Endothelial cell of umbilical vein (primary cell): ENCODE measurements around the gene PDCD2. TPM values are rescaled to one million over a fixed set of nuclear protein-coding genes. Genes with fewer than 3 reads are reported as not detected.

Experiments
- BruUV-seq: library from RNA; stranded (reverse); fragments of 400-500 nt; replicated peaks from 2 replicates; lab custom pipeline; 2021; lab: Mats Ljungman, UMichigan
- CTCF ChIA-PET: fragments of 300-600, 350-600 bp; sonication (Branson Sonifier 250); formaldehyde crosslinking; loops from one replicate; lab custom pipeline; 2021; ENCODE audit warnings: antibody characterized with exemption, inconsistent platforms; lab: Charles Lee
- POLR2A ChIA-PET: fragments of 300-600, 350-600 bp; sonication (Branson Sonifier 250); formaldehyde crosslinking; loops from one replicate; lab custom pipeline; 2021; ENCODE audit warnings: antibody characterized with exemption, inconsistent platforms; lab: Charles Lee
- DNase-seq: peaks from one replicate; pipeline ENCODE4 v3.0.0-alpha.2; 2011; ENCODE audit warnings: low read depth, low spot score
- FAIRE-seq: peaks from 2 replicates; lab custom pipeline; 2011; peaks lifted over from hg19 to GRCh38; lab: Jason Lieb, UNC
- H2AFZ ChIP-seq: 2 replicates; pipeline ENCODE4 v1.6.0; 2012; ENCODE audit warnings: low read depth, low read length, control low read depth, inconsistent platforms
- H3K27ac ChIP-seq: 2 replicates; pipeline ENCODE4 v1.5.1; 2011; ENCODE audit warnings: low read depth, mild to moderate bottlenecking, control low read depth, low read length, moderate library complexity; ENCODE audit not compliant: insufficient read depth
- H3K27me3 ChIP-seq, 2 experiments: 2 replicates each; pipeline versions ENCODE4 v1.6.0 to v1.6.1; 2011; ENCODE audit warnings: low read length in 2 of 2, mixed read lengths in 1 of 2; ENCODE audit not compliant: control insufficient read depth in 2 of 2, insufficient read depth in 2 of 2
- H3K36me3 ChIP-seq, 2 experiments: 2 replicates in 1 of 2; 3 replicates in 1 of 2; pipeline ENCODE4 v1.5.1; 2011; ENCODE audit warnings: low read length in 2 of 2, mild to moderate bottlenecking in 1 of 2, moderate library complexity in 1 of 2; ENCODE audit not compliant: control insufficient read depth in 2 of 2, insufficient read depth in 2 of 2; ENCODE audit errors: extremely low read depth in 1 of 2
- H3K4me1 ChIP-seq: 3 replicates; pipeline ENCODE4 v1.5.1; 2011; ENCODE audit warnings: mild to moderate bottlenecking, low read length; ENCODE audit not compliant: control insufficient read depth, insufficient read depth; ENCODE audit errors: extremely low read depth
- H3K4me2 ChIP-seq: 2 replicates; pipeline ENCODE4 v1.6.1; 2011; ENCODE audit warnings: low read length, control low read depth, mixed read lengths; ENCODE audit not compliant: insufficient read depth
- H3K4me3 ChIP-seq, 3 experiments: fragments of 200-600 bp in 1 of 3; sonication (generic), shearing (Covaris generic) in 1 of 3; replicated peaks in 1 of 3; 2 replicates each; pipeline ENCODE4 v1.5.1; 2011 to 2016; ENCODE audit warnings: control low read depth in 3 of 3, low read length in 3 of 3, mild to moderate bottlenecking in 2 of 3, inconsistent platforms in 1 of 3, low read depth in 1 of 3, moderate library complexity in 1 of 3; ENCODE audit not compliant: insufficient read depth in 1 of 3
- H3K79me2 ChIP-seq: 2 replicates; pipeline ENCODE4 v1.6.0; 2012; ENCODE audit warnings: low read length, inconsistent platforms; ENCODE audit not compliant: control insufficient read depth, insufficient read depth
- H3K9ac ChIP-seq: replicated peaks from 2 replicates; pipeline ENCODE3; 2011; ENCODE audit warnings: low read length, control low read depth; ENCODE audit not compliant: insufficient read depth; ENCODE audit errors: extremely low read depth
- H3K9me1 ChIP-seq: replicated peaks from 3 replicates; pipeline ENCODE4 v1.6.0; 2011; ENCODE audit warnings: mild to moderate bottlenecking, low read length; ENCODE audit not compliant: control insufficient read depth, insufficient read depth; ENCODE audit errors: extremely low read depth
- H3K9me3 ChIP-seq: replicated peaks from 2 replicates; pipeline ENCODE4 v1.5.1; 2012; ENCODE audit warnings: low read length, inconsistent platforms; ENCODE audit not compliant: control insufficient read depth, insufficient read depth
- H4K20me1 ChIP-seq: replicated peaks from 2 replicates; pipeline ENCODE3; 2011; ENCODE audit warnings: mild to moderate bottlenecking, low read length; ENCODE audit not compliant: control insufficient read depth, insufficient read depth; ENCODE audit errors: extremely low read depth
- CTCF ChIP-seq, 2 donors: IDR thresholded peaks; 1 replicate in 1 of 2; 2 replicates in 1 of 2; pipeline ENCODE4 v1.5.1; 2011; ENCODE audit warnings: low read length in 2 of 2, mild to moderate bottlenecking in 2 of 2, moderate library complexity in 2 of 2, control low read depth in 1 of 2, inconsistent platforms in 1 of 2, low read depth in 1 of 2; ENCODE audit not compliant: insufficient read depth in 1 of 2; ENCODE audit errors: extremely low read depth in 1 of 2
- EZH2 ChIP-seq: IDR thresholded peaks from 2 replicates; pipeline ENCODE4 v1.6.1; 2012; ENCODE audit warnings: borderline replicate concordance, low read depth, mild to moderate bottlenecking, moderate library complexity, low read length, inconsistent platforms; ENCODE audit not compliant: severe bottlenecking
- FOS ChIP-seq: IDR thresholded peaks from 2 replicates; pipeline ENCODE4 v1.6.1; 2011; ENCODE audit warnings: mild to moderate bottlenecking, low read length, moderate library complexity, borderline replicate concordance; ENCODE audit not compliant: insufficient read depth
- GATA2 ChIP-seq: IDR thresholded peaks from 2 replicates; pipeline ENCODE4 v1.7.0; 2011; ENCODE audit warnings: low read depth, mild to moderate bottlenecking, moderate library complexity, mixed read lengths, low read length; ENCODE audit not compliant: insufficient read length, insufficient read depth
- JUN ChIP-seq: IDR thresholded peaks from 2 replicates; pipeline ENCODE4 v1.6.1; 2011; ENCODE audit warnings: borderline replicate concordance, low read depth; ENCODE audit not compliant: insufficient read length, insufficient read depth
- MAX ChIP-seq: IDR thresholded peaks from 2 replicates; pipeline ENCODE4 v1.6.1; 2011; ENCODE audit not compliant: insufficient read depth, insufficient read length
- MYC ChIP-seq: IDR thresholded peaks from one replicate; pipeline ENCODE4 v1.6.1; 2011; ENCODE audit warnings: mild to moderate bottlenecking, low read depth, low read length
- POLR2A ChIP-seq: IDR thresholded peaks from 2 replicates; pipeline ENCODE4 v1.6.1; 2012; ENCODE audit warnings: low read depth, mild to moderate bottlenecking, control low read depth, low read length
- POLR2AphosphoS5 ChIP-seq: IDR thresholded peaks from 2 replicates; pipeline ENCODE4 v1.6.1; 2012; ENCODE audit warnings: low read depth, mild to moderate bottlenecking, control low read depth, low read length, moderate library complexity; ENCODE audit not compliant: insufficient read depth
- dilution Hi-C: fragments of 300-500 bp; cut with MboI; formaldehyde crosslinking; loops from one replicate; pipeline ENCODE4 v1.15.0; 2019; ENCODE audit warnings: low sequenced_read_pairs; ENCODE audit not compliant: extremely low pct_ligation_motif_present
- intact Hi-C: fragments of 100-400 bp; cut with micrococcal nuclease; formaldehyde crosslinking; loops from one replicate; pipeline ENCODE4 v1.10.0; 2022
- polyA plus RNA-seq, 4 experiments: library from polyadenylated mRNA; depleted of rRNA in 3 of 4; stranded (reverse) in 3 of 4; unstranded in 1 of 4; fragments of >200 nt; gene quantifications; 2 replicates each; pipeline versions ENCODE4 v1.2.1 to v1.2.3, GENCODE V29; 2011 to 2012; ENCODE audit warnings: missing spikeins in 1 of 4
- total RNA-seq: library from RNA; stranded (reverse); gene quantifications from 2 replicates; pipeline ENCODE4 v1.2.3, GENCODE V29; 2021

PDCD2 gene
- total and polyA plus RNA-seq, 2 donors (not counting 3 experiments of a cell fraction or from before 2014, with no cell fraction given) = 53.9 to 67.8 TPM

GRCh38 chr6:170590725-170591124, 6.3 kb upstream of the PDCD2 start:
- no peak for TF ChIP-seq GATA2
- no peak for TF ChIP-seq MAX
- no peak for TF ChIP-seq CTCF (IDR thresholded peaks at IDR 0.05; ENCODE audit: extremely low read depth in 1 of 2, insufficient read depth in 1 of 2, low read depth in 1 of 2, low read length in 2 of 2)
- no peak for TF ChIP-seq POLR2A
- TF ChIP-seq JUN = no peak
- no peak for TF ChIP-seq MYC
- TF ChIP-seq FOS = no peak
- TF ChIP-seq EZH2 = no peak
- TF ChIP-seq POLR2AphosphoS5 = no peak
- H3K79me2 ChIP-seq = no peaks in the 10 kb centered on the region
- intact Hi-C loops = no loop called here
- dilution Hi-C loops = no loop called here
- FAIRE-seq = no peak
- H3K27ac ChIP-seq = no peak overlapping the region
- no peak overlapping the region for H3K4me2 ChIP-seq
- no peak overlapping the region for H3K9ac ChIP-seq
- no peaks in the 10 kb centered on the region for H3K9me1 ChIP-seq
- DNase-seq = no peak
- no peak overlapping the region for H3K4me3 ChIP-seq
- no peaks in the 10 kb centered on the region for H3K4me1 ChIP-seq
- H4K20me1 ChIP-seq = no peaks in the 10 kb centered on the region
- no TSS peak for BruUV-seq
- no peaks in the 10 kb centered on the region for H3K9me3 ChIP-seq
- POLR2A ChIA-PET = no interaction called here
- H3K27me3 ChIP-seq = peaks cover 0 to 1% of the 10 kb centered on the region in 2 experiments
- CTCF ChIA-PET = no interaction called here
- no peaks in the 10 kb centered on the region for H3K36me3 ChIP-seq
- no peak overlapping the region for H2AFZ ChIP-seq
